Measurements from ENCODE around the gene BID. TPM values are rescaled to one million over a fixed set of nuclear protein-coding genes. Genes with fewer than 3 reads are reported as not detected.

The BID gene
- total and polyA plus RNA-seq, 2 of the 8 experiments (the other 6 are each of a cell fraction or from before 2014, with no cell fraction given) = 39.3 to 114 TPM

- TF ChIP-seq, protein P1, sequence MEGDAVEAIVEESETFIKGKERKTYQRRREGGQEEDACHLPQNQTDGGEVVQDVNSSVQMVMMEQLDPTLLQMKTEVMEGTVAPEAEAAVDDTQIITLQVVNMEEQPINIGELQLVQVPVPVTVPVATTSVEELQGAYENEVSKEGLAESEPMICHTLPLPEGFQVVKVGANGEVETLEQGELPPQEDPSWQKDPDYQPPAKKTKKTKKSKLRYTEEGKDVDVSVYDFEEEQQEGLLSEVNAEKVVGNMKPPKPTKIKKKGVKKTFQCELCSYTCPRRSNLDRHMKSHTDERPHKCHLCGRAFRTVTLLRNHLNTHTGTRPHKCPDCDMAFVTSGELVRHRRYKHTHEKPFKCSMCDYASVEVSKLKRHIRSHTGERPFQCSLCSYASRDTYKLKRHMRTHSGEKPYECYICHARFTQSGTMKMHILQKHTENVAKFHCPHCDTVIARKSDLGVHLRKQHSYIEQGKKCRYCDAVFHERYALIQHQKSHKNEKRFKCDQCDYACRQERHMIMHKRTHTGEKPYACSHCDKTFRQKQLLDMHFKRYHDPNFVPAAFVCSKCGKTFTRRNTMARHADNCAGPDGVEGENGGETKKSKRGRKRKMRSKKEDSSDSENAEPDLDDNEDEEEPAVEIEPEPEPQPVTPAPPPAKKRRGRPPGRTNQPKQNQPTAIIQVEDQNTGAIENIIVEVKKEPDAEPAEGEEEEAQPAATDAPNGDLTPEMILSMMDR (IDR thresholded peaks at IDR 0.05; ENCODE audit: control extremely low read depth in 1 of 3, insufficient read depth in 1 of 3, low read depth in 1 of 3, low read length in 3 of 3) = no peak
- TF ChIP-seq BRCA1 (IDR thresholded peaks at IDR 0.05; ENCODE audit: low read depth, low read length) (no peak), TAF7 (optimal IDR thresholded peaks at IDR 0.05; ENCODE audit: borderline replicate concordance, low read depth, low read length) (no peak), KDM5A (IDR thresholded peaks at IDR 0.05; ENCODE audit: low read length) (no peak), KDM4A (IDR thresholded peaks at IDR 0.05; ENCODE audit: low read depth, low read length, severe bottlenecking) (no peak), BACH1 (IDR thresholded peaks at IDR 0.05; ENCODE audit: low read length) (no peak), SIRT6 (IDR thresholded peaks at IDR 0.05; ENCODE audit: low read length) (no peak)
Measured at GRCh38 chr22:17811119-17811518, 36.9 kb upstream of the BID start (continued).
